Activated gamma-delta T cell (primary cell): ENCODE data around the gene MBOAT1.

Experiments used
- DNase-seq: peaks from one replicate; lab custom pipeline; 2025; lab: John Stamatoyannopoulos, UW

MBOAT1 gene

GRCh38 chr6:20102397-20103073, 109.7 kb downstream of the MBOAT1 start:
- DNase-seq = no peak

GRCh38 chr6:20099156-20099555, 113.1 kb downstream of the MBOAT1 start:
- no peak for DNase-seq

DNA sequence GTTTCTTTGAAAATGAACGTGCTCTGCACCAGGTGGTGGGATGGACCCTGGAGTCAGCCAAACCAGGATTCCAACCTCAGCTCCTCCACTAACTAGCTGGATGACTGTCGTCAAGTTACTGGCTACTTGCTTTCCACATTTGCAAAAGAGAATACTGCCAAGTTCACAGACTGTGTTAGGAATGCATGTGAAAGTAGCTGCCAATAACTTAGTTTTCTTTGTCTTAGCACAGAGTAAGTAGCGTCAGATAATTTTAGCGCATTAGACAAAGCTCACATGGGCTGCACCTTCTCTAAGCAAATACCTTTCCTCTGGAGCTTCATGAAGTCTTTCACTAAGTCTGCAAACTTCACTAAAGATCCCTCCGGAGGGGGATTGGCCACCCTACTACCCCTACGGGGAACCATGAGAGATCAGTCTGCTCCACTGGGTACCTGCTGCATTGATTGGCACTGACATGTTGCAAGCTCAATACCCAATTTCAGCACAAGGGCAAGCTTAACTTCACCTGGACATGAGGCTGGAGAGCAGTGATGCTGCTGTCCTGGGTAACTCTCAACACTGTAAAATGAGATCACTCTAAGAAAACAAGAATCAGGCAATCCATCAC, 113.9 kb downstream of the MBOAT1 start:
- no peak for DNase-seq

DNA sequence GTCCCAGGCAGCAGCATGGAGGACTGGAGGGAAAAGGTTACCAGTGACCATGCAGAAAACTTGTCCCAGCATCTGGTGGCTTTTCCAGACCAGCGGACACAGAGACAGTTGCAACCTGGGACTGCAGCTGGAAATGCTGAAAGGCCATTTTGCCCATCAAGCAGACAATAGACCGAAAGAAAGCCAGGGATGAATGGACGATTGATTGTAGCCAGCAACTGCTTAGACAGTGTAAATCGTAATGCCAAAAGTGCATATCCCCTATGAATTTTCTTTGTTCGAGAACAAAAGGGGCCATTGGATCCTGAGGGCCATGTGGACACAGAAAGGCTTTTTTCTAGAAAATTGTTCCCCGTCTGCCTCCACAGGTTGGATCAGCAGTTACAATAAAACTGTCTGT, 115.7 kb downstream of the MBOAT1 start:
- no peak for DNase-seq

GRCh38 chr6:20095436-20095835, 116.8 kb downstream of the MBOAT1 start:
- no peak for DNase-seq

DNA sequence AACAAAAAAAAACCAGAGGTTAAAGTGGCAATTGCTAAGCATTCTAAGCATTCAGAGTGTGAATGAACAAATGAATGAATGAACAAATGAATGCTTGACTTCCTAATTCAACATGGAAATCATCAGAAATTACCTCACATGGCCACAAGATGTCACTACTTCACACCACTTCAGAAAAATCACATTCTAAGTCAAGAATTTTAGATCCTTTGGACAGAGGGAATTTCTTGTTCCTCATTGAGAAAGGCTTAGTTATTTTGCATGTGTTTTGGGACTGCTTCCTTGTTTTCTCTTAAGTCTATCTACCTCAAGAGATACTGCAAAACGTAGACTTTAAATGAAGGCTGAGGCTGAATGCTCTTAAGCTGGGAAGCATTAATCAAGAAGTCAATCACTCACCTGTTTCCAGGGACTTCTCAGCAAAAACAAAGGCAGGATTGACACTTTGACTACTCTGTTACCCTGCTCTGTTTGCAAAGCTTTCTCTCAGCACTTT, 120.2 kb downstream of the MBOAT1 start:
- DNase-seq = no peak

GRCh38 chr6:20086992-20087391, 125.3 kb downstream of the MBOAT1 start:
- DNase-seq = no peak

GRCh38 chr6:20085817-20086216, 126.5 kb downstream of the MBOAT1 start:
- DNase-seq = no peak

GRCh38 chr6:20084411-20084810, 127.9 kb downstream of the MBOAT1 start:
- DNase-seq = no peak

GRCh38 chr6:20071998-20072397, 140.3 kb downstream of the MBOAT1 start:
- no peak for DNase-seq

DNA sequence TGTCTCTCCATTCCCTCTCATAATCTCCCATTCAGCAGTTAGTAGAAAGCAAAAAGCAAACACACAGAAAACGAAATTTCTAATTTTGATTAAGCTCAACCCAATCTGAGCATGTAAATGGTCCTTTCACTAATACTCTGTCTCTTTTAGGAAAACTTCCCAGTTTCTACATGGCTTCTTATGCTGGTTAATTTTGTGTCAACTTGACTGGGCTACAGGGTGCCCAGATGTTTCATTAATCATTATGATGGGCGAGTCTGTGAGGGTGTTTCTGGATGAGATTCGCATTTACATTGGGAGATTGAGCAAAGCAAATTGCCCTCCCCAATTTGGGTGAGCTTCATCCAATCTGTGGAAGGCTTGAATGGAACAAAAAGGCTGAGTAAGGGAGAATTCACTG, 142.2 kb downstream of the MBOAT1 start:
- no peak for DNase-seq

GRCh38 chr6:20069021-20069522, 143.2 kb downstream of the MBOAT1 start:
- DNase-seq = no peak

GRCh38 chr6:20068421-20068988, 143.8 kb downstream of the MBOAT1 start:
- DNase-seq = no peak

GRCh38 chr6:20061952-20062351, 150.3 kb downstream of the MBOAT1 start:
- no peak for DNase-seq

- no peak for DNase-seq
Measured at GRCh38 chr6:20060252-20060651, 152.0 kb downstream of the MBOAT1 start.

GRCh38 chr6:20058912-20059311, 153.4 kb downstream of the MBOAT1 start:
- no peak for DNase-seq

DNA sequence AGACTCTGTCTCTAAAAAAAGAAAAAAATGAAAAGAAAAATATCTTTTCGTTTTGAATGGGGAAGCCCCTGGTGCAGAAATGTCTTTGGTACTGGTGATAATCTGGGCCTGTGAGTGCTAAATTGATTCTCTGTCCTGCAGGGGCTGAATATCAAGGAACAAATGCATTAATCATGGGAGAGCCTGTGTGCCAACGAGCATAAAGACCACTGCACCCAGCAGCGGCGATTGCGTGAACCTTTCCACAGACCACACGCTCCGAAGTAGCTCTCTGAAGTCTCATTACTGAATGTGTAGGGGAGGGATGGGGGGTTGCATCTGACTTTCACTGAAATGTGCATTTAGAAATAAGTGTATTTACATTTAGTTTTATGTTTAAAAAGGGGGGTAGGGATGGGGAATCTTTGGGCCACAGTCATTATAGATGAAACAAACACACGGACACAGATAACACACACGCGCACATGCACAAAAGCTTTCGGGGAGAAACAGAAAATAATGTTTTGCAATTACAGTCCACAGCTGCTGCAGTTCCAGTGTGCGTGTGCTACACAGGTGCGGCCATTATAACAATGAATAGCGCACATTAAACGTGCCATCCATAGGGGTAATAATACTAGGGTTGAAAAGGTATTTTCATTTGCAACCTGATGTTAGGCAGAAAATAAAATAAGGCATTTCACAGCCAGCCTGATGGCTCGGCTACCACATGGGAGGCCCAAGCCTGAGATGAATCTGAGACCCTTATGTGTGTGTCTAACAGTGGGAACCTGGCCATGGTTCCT, 154.0 kb downstream of the MBOAT1 start:
- no peak for DNase-seq

DNA sequence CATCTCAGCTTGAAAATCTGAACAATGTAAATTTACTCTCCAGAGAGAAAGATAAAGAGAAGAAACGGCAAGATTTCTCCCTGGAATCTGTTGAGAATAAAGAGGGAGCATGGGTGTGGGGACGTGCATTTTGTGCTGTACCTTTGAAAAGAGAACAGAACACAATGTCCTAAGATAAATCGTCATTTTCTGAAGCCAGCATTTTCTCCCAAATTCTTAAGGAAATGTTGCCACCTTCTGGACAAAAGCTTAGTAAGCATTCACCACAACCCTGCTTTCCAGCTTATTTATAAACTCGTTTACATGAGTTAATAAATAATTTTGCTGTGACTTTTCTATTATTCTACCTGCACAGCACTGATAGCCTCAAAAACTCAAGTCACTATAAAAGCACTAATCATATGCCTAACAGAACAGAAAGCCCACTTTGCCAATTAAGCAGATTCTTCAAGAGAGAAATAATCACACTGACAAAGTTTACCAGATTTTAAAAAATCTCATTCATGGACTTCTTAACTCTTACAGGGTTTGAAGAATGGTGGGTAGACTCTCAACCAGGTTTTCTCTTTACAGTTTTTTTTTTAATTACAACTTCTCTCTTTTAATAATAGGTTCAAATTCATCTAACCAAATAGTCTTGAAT, 155.8 kb downstream of the MBOAT1 start:
- DNase-seq = no peak

DNA sequence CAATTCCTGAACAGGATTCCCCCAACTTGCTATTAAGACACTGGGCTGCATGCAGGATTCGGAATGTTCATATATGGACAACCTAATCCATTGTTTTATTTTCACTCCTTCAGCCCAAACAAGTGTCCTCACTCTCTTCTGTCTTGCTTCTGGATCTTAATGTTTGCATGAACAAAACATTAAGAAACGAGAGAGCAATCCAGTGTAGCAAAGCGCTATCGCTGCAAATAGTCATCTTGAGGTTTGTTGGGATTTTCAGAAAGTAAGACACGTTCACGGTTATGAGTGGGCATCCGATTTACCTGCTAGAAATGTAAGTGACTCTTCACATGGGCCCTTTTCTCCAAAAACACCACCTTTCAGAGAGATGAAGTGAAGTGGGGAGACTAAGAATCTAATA, 156.4 kb downstream of the MBOAT1 start:
- no peak for DNase-seq
